Stimulated activated CD8-positive, alpha-beta memory T cell treated with anti-CD3 and anti-CD28 coated beads, Interleukin-15, amount 100 ng/mL, for 48 hours (primary cell): ENCODE data around the gene SHISA3.

Source experiments
- DNase-seq, 2 donors: peaks; one replicate each; pipeline ENCODE4 v3.0.0-alpha.2; 2020; ENCODE audit warnings: low read depth in 2 of 2

Gene SHISA3

DNA sequence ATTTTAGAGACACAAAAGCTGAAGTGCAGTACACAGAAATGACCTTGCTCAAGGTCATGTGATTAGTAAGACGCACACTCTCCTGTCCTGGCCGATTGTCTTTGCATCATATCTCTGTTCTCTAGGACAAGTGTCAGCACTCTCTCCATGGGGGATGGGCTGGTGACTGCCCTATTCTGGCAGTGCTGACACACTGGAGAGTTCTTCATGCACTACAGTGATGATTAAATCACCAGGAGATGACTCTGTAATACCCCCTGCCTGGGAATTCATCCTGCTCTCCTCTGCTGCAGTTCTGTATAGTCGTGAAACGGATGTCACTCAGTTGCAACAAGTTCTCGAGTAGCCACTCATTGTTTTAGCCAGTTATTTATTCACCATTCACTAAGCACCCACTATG, 5.3 kb upstream of the SHISA3 start:
- no peak for DNase-seq

DNA sequence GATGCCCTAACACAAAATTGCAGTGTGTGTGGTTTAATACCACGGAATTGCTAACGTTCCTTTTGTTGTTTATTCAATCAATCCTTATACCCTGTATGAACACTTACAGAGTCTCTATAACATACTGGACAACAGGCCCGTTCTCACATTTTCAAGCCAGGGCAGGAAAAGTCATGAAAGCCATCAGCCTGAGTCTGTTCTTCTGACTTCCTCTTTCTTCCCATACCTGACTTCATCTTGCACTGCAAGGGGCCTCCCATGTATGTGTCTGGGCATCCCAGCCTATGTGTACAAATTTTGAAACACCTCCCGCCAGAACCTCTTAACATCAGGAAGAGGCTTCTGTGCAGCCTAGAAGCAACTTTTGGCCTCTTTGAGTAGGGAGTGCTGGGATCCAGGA, 4.9 kb upstream of the SHISA3 start:
- DNase-seq, result no peak

GRCh38 chr4:42395595-42395994, 1.7 kb upstream of the SHISA3 start:
- no peak for DNase-seq

- no peak for DNase-seq
Observed at GRCh38 chr4:42396361-42396751, 932 bp upstream of the SHISA3 start.

DNA sequence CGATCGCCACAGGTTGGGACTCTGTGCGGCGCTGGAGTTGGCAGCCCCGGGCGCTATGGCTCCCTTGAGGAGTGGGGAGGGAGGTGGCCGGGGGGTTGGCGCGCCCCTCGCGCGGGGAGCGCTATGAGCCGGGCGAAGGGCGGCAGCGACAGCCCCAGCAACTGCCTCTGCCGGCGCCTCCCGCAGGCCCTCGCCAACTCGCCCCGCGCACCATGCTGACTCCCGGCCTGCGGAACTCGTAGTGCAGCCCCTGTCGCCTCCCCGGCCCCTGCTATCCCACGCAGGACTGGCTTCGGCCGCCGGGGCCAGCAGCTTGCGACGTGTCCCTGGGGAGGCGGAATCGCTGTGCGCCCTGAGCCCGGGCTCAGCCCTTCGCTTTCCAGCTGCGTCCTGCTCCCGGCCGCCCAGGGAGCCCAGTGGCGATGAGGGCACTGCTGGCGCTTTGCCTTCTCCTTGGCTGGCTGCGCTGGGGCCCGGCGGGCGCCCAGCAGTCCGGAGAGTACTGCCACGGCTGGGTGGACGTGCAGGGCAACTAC, 415 bp downstream of the SHISA3 start:
- DNase-seq, result no peak

- no peak for DNase-seq
Observed at GRCh38 chr4:42398171-42398870, 1.0 kb downstream of the SHISA3 start.

DNA sequence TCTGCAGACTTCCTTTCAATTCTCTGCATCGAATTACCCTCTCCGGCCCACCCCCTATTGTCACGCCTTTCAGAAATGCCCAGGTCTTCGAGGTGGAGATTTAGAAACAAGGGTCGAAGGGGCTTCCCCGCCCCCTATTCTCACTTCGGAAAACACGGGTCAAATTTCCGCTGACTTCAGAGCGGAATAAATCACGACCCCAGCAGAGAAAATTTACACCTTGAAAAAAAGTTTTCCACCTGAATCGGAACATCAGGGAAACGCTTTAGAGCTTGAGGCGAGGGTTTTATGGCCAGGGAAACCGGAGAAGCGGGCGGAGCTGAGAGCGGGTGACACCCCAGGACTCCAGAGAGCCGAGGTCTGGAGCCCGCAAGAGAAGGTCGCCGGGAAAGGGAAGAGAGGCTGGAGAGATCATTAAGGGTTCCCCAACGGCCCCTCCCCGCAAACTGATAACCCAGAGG, 1.6 kb downstream of the SHISA3 start:
- no peak for DNase-seq

- DNase-seq, result no peak
Observed at GRCh38 chr4:42399393-42399792, 2.1 kb downstream of the SHISA3 start.

GRCh38 chr4:42401171-42401570, 3.9 kb downstream of the SHISA3 start:
- DNase-seq, result no peak

DNA sequence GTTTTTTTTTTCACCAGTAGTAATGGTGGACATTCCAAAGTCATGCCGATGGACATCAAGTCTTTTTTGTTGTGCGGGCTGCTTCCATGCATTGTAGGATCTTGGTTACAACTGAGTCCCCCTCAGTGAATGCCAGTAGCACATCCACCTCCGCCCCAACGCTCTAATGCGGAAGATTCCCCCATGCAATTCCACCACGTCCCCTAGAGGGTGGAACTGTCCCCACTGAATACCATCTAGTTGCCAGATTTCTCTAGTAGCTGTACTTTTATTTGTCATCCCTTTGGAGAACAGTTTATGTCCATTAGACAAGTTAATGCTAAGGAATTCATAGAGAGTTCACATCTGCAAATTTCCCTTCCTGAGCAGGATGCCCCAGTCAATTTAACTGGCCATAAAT, 6.7 kb downstream of the SHISA3 start:
- DNase-seq, result no peak

DNA sequence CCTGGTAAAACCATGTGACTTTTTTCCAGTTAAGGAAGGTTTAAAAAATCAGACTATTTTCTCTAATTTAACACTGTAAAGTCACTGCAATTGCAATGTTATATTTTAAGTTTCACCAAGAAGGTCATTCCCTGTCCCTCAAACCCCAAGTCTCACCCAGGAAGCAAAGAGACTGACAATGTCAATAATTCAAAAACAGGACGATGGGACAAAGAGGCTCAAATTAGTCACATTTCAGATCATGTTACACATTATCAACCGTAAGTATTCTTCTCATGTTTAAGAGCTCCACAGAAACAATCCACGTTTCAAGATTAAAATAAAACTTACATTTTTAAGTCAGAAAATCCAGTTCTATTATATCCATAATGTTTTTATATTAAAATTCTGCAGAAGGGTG, 13.2 kb downstream of the SHISA3 start:
- no peak for DNase-seq

DNA sequence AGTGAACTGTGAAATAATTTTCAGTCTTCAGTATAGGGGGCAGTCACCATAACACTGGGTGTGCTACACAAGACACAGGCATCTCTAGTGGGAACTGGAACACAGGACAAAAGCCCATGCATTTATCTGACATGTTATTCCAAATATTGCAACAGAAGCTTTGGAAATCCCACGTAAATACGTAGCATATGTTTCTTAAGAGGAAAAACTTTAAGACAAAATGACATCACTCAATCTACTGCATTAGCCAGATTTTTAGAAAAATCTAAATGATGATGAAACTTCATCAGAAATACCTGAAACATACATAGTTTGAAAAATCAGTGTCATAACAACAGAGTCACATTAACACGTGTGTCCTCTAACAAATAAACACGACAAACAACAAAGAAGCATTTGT, 14.5 kb downstream of the SHISA3 start:
- DNase-seq, result no peak

DNA sequence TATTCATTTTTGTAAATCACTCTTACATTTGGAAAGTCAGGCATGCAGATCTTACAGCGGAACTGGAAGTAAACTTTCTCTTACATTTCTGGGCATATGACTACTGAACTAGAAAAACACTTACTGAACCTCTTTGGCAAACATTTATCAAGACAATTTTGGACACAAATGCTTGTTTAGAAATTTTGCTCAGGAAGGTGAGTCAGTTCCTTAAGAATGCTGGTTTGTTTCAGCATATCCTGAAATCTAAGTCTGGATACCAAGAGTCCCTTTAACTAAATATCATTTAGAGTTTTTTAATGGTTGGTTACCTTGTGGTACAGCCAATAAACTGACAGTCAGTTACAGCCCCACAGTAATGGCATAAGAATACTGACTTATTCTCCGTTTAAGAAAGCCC, 15.0 kb downstream of the SHISA3 start:
- DNase-seq, result no peak

- DNase-seq, result no peak
Observed at GRCh38 chr4:42415281-42415680, 18.0 kb downstream of the SHISA3 start.

DNA sequence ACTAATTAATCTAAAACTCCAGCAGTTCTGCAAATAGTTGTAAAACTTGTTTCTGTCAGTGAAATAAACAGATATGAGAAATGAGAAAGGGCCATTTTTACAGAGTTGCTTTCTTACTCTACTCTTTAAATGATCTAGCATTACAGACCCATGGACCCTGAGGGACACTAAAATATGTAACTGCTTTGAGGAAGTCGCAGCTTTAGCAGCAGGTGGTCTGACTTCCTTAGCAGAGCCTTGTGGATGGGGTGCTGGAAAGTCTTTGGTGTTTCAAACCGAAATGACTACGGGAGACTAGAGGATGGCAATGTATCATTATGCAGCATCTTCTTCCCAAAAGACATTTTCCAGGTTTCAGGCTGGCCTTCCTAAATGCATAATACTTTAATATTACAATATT, 18.7 kb downstream of the SHISA3 start:
- DNase-seq, result no peak

GRCh38 chr4:42417550-42417949, 20.3 kb downstream of the SHISA3 start:
- DNase-seq, result no peak

DNA sequence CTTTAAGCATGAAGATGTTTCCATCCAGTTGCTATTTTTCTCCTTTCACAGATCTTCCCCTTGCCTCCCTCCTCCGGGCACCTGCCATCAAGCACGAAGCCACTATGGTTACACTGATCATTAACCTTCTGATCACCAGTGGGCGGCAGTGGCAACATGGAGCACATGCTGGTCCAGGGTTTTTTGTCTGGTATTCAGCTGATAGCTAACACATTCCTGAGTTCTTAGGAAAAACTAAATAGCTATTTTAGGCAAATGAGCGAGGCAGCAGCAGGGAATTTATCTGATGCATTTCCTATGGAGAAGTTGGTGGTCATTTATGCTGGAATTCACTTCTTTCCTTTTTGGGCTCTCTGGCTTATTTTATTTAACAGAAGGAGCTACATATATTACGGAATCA, 22.9 kb downstream of the SHISA3 start:
- DNase-seq, result no peak

GRCh38 chr4:42425146-42426065, 28.1 kb downstream of the SHISA3 start:
- DNase-seq, result no peak

DNA sequence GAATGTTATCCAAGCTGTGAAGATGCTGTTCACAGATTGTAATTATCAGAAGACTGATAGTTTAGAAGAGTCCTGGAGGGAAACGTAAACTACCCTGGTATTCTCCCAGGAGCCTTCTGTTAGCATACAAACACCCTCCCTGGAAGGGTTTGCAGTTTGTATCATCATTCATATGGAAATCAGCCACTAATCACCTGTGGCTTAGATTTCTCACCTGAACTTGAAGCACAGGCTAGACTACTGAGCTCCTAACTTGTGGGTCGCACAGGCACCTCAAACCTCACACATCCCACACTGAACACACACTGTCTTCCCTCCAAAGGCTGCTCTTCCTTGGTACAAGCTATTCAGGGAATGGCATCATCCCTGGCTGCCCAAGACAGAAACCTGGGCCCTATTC, 30.7 kb downstream of the SHISA3 start:
- DNase-seq, result no peak

- DNase-seq, result no peak
Observed at GRCh38 chr4:42436928-42437565, 39.8 kb downstream of the SHISA3 start.

DNA sequence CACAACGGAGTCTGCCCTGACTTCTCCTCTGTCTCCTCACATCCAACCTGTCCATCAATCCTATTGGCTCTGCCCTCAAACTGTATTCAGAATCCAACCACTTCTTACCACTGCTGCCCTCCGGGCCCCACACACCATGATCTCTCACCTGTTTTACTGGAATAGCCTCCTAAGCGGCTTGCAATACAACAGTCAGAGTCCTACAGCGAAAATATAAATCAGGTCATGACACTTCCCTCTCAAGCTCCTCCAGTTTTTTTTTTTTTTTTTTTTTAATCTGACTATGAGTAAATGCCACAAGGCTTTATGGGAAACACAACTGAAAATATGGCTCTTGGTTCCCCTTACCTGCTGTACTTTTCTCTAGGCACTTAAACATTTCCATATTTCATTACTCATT, 42.8 kb downstream of the SHISA3 start:
- no peak for DNase-seq

GRCh38 chr4:42442601-42443000, 45.3 kb downstream of the SHISA3 start:
- no peak for DNase-seq
